Measurements from ENCODE around the gene UBE2J2.
A peak's percentile ranks its signal among the peaks of the same experiment; 100 is the strongest.

- TF ChIP-seq EZH2 (IDR thresholded peaks at IDR 0.05; ENCODE audit: low read length, unreplicated experiment) (no peak), CTCF (conservative IDR thresholded peaks at IDR 0.05; ENCODE audit: low read depth, low read length) (peak; percentile 55)
Observed at GRCh38 chr1:1230656-1231399, 42.8 kb downstream of the UBE2J2 start.

Data from PC-3 (cell line).